Measurements from ENCODE around the gene EIF4ENIF1.
"Not testable (repeated sequence)": the region's sequence is repeated elsewhere in the genome, so short reads cannot be mapped to it uniquely, and the experiment has no call there.

The EIF4ENIF1 gene, protein sequence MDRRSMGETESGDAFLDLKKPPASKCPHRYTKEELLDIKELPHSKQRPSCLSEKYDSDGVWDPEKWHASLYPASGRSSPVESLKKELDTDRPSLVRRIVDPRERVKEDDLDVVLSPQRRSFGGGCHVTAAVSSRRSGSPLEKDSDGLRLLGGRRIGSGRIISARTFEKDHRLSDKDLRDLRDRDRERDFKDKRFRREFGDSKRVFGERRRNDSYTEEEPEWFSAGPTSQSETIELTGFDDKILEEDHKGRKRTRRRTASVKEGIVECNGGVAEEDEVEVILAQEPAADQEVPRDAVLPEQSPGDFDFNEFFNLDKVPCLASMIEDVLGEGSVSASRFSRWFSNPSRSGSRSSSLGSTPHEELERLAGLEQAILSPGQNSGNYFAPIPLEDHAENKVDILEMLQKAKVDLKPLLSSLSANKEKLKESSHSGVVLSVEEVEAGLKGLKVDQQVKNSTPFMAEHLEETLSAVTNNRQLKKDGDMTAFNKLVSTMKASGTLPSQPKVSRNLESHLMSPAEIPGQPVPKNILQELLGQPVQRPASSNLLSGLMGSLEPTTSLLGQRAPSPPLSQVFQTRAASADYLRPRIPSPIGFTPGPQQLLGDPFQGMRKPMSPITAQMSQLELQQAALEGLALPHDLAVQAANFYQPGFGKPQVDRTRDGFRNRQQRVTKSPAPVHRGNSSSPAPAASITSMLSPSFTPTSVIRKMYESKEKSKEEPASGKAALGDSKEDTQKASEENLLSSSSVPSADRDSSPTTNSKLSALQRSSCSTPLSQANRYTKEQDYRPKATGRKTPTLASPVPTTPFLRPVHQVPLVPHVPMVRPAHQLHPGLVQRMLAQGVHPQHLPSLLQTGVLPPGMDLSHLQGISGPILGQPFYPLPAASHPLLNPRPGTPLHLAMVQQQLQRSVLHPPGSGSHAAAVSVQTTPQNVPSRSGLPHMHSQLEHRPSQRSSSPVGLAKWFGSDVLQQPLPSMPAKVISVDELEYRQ

DNA sequence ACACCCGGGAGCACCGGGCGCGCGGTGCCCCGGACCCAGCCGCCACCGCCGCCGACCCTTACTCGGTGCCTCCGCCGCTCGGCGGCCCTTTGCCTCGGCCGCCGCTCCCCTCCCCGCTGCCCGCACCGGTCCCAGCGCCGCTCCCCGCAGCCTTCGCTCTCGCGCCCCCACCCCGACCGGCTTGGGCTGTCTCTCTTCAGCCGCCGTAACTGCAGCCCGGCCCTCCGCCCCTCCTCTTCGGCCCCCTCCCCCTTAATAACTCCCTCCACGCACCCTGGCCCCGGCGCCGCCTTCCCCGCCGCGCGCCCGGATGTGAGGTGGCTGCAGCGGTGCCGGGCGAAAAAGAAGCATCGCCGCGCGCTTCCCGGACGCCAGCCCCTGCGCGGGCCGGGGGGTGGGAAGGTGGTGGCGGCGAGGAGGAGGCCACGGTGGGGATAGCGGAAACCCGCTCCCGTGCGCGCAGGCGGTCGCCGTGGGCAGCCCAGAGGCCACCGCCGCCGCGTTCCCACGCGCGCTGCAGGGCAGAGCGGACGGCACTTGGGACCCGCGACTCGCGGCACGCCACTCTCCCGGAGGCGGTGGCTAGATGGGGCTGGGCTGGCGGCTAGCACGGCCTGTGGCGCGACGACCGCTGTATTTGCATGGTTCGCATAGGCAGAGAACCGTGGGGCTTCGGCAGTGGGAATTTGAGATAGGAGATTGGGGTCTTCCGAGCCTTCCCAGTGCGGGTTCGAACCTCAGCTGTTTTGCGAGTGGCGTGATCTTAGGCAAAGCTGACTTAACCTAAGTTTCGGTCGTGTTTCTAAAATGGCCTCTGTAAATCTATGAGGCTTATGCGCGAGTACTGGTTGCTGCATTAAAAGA lies at the start of gene EIF4ENIF1:
TSS of gene EIF4ENIF1 (minus strand) at position 211 of the 864 bp plus-strand sequence. CDS start 1,124 bp downstream, outside the sequence.
- DNase-seq: peak; percentile 90

DNA sequence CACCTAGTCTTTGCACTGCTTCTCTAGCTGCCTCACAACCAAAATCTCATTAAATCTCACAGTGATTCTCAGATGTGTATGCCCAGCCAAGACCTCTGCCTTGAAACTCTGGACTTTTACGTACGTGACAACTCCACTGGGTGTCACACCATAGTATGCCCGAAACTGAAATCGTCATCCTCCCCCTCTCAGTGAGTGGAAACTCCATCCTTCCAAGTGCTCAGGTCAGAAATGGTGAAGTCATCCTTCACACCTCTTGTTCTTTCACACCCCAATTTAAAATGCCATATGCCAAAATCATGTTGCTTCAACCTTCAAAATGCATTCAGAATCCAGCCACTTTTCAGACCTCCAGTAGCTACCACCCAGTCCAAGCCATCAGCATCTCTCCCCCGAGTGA lies 49.2 kb upstream of the EIF4ENIF1 start:
- DNase-seq: peak; percentile 83

DNA sequence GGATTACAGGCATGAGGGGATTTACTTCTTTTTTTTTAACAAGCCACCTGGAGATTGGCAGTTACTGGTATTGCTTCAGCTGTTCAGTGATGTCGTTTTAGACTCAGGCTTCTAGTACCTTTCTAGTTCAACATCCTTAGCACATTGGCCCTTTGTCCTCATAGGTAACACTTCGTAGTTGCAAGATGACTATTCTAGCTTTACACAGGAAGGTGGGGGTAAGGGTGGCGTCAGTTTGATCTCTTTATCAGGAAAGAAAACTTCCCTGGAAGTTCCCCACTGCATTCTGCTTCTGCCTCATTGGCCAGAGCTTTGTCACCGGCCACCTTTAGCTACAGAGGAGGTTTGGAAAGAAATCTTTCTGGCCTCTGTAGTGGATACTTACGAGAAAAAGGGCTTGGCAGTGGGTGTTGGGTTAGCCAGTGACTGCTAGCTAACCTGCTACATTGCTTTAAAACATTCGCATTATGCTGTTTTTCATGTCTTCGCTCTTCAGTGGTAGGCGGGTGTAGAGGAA lies 47.4 kb upstream of the EIF4ENIF1 start:
- DNase-seq: peak; percentile 91

DNA sequence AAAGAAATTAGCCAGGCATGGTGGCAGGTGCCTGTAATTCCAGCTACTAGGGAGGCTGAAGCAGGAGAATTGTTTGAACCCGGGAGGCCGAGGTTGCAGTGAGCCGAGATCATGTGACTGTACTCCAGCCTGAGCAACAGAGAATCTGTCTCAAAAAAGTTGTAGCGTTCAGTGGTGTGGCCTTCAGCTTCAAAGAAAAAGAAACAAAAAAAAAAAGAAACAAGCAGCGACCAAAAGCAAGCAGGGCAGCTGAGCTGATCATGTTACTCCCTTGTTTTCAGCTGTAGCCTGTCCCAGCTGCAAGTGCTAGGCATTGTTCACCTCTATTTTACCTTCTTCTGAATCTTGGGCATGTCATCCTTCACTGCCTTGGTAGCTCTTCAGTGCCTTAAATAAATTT lies 43.7 kb upstream of the EIF4ENIF1 start:
- no peak for DNase-seq

DNA sequence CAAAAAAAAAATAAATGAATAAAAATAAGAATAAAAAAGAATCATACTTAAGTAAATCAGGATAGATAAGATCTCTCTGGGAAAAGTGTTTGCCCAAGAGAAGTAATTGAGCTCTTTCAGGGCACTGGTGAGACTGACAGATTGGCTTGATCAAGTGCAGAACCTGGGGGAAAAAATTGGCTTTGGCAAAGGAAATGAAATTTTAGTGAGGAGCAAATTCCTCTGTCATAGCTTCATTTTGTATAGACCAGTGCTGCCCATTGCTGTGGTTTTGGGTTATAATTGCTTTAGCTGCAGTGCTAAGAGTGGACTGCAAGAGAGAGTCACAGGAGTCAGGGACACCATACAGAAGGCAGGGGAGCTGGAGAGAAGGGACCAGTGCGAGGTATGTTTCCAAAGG lies 42.4 kb upstream of the EIF4ENIF1 start:
- DNase-seq: no peak

DNA sequence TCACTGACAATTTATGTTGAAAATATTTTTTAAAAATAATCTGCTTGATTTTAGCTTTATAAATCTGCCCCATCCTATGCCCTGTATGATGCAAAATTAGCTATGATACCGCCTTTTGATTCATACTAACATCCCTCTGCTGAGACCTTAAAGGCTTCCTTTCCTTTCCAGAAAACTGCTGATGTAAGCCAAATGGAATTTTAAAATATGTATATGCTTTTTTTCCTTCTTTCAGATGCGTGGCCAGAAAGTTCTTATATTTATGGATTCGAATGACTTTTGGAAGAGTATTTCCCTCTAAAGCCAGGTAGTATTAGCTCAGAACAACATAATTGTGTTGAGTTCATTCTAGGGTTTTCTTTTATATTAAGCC lies 41.2 kb upstream of the EIF4ENIF1 start:
- no peak for DNase-seq

DNA sequence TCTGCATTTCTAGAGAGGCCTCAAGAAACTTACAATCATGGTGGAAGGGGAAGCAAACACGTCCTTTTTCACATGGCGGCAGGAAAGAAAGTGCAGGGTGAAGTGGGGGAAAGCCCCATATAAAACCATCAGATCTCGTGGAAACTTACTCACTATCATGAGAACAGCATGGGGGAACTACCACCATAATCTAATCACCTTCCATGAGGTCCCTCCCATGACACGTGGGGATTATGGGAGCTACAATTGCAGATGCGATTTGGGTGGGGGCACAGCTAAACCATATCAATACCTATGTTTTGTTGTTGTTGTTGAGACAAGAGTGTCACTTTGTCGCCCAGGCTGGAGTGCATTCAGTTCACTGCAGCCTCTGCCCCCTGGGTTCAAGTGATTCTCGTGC lies 36.6 kb upstream of the EIF4ENIF1 start:
- peak; percentile 65 for DNase-seq

DNA sequence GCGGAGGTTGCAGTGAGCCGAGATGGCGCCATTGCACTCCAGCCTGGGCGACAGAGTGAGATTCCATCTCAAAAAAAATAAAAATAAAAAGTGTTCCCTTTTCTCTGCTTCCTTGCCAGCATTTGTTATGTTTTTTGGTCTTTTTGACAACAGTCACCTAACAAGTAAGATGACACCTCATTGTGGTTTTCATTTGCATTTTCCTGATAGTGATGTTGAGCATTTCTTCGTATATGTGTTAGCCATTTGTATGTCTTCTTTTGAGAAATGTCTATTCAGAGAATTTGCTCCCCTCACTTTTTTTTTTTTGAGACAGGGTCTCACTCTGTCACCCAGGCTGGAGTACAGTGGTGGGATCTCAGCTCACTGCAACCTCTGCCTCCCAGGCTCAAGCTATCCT lies 34.5 kb upstream of the EIF4ENIF1 start:
- DNase-seq: peak; percentile 65

DNA sequence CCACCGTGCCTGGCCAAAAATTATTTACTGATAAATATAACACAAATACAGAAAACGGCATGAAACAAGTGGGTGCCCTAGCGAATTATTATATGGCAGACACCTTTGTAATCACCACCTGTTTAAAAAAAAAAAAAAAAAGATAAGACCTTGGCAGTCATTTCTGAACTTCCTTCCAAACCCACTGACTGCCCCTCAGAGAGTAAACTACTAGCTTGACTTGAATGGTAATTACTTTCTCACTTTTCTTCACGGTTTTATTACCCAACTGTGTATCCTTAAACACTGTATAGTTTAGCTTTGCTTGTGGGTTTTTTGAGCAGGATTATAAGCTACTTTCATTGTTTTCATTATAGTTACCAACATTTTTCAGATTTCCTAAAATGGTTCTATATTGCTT lies 30.4 kb upstream of the EIF4ENIF1 start:
- DNase-seq: peak; percentile 52

DNA sequence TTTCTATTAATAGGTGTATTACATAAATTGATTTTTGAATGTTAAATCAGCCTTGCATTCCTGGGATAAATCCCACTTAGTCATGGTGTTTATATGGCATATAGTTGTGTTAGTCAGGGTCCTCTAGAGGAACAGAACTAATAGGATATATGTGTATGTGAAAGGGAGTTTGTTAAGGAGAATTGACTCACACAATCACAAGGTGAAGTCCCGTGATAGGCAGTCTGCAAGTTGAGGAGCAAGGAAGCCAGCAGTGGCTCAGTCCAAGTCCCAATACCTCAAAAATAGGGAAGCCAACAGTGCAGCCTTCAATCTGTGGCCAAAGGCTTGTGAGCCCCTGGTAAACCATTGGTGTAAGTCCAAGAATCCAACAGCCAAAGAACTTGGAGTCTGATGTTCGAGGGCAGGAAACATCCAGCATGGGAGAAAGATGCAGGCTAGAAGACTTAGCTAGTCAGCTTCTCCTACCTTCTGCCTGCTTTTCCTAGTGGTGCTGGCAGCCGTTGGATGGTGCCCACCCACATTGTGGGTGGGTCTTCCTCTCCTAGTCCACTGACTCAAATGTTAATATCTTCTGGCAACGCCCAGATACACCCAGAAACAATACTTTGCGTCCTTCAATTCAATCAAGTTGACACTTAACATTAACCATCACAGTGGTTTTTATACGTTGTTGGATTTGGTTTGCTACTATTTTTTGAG lies 19.6 kb upstream of the EIF4ENIF1 start:
- no peak for DNase-seq

DNA sequence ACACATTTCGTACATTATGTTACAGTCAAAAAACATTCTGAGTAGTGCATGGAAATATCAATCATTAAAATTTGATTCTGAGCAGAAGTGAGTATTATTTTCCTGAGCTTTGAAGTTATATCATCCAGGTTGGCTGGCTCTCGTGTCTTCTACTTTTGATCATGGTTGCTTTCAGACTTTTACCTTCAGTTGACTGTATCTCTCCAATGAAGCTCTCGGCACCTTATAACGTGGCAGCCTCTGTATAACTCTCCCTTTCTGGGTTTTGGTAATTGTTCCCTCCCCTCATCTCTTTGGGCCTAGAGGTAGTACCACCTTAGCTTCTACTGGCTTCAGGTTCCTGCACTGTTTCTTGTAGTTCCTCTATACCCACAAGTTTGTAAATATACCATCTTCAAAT lies 18.9 kb upstream of the EIF4ENIF1 start:
- no peak for DNase-seq

DNA sequence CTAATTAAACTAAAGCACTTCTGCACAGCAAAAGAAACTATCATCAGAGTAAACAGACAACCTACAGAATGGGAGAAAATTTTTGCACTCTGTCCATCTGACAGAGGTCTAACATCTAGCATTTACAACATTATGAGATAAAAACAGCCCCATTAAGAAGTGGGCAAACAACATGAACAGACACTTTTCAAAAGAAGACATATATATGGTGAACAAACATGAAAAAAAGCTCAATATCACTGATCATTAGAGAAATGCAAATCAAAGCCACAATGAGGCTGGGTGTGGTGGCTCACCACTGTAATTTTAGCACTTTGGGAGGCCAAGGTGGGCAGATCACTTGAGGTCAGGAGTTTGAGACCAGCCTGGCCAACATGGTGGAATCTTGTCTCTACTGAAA lies 17.9 kb upstream of the EIF4ENIF1 start:
- not testable (repeated sequence) for DNase-seq

DNA sequence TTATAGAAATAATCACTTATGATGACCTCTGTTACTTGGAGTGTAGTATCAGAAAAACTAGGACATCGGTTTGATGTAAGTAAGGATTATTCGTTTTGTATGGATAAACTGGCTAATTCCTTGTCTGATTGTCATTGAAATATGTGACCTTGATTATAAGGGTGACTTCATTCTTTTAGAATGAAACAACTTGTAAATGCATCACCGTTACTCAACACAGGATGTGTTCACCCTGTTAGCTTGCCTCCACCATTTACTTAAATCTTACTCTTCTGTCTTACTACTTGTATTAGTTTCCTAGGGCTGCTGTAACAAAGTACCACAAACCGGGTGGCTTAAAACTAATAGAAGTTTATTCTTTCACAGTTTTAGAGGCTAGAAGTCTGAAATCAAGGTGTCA lies 14.6 kb upstream of the EIF4ENIF1 start:
- no peak for DNase-seq

DNA sequence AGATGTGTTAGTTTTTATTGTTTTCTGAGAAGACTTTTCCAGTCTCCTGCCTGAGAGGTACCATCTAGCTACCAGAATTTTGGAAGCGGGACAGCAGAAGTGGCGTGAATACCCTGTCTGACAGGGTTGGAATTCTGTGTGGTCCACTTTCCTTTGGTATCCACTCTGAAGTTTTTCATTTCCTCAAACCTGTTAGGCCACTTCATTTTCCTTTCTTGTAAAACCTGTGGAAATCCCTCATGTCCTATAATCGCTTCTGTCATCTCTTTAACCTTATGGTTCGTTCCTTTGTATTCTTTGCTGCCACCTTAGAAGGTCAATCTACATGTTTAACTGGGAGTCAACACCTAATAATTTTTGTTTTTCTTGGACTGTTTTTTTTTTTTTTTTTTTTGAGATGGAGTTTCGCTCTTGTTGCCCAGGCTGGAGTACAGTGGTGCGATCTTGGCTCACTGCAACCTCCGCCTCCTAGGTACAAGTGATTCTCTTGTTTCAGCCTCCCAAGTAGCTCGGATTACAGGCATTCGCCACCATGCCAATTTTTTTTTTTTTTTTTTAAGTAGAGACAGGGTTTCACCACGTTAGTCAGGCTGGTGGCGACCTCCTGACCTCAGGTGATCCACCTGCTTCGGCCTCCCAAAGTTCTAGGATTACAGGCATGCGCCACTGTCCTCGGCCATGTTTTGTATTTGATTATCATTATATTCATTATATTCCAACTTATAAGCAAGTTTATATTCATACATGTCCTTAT lies 13.7 kb upstream of the EIF4ENIF1 start:
- no peak for DNase-seq

DNA sequence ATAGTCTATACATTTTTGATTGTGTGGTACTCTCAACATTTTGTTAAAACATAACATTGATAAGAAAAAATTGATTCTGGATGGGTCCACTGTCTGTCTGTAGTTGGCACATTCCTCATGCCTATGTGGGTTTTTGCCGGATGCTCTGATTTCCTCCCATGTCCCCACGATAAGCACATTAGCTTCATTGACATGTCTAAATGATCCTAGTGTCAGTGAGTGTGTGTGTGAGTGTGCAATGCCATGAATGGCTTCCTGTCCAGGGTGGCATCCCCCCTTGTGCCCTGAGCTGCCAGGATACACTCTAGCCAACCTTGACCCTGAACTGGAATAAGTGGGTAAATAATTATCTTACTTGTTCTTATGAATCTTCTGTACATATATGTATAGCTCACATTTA lies 12.1 kb upstream of the EIF4ENIF1 start:
- no peak for DNase-seq

DNA sequence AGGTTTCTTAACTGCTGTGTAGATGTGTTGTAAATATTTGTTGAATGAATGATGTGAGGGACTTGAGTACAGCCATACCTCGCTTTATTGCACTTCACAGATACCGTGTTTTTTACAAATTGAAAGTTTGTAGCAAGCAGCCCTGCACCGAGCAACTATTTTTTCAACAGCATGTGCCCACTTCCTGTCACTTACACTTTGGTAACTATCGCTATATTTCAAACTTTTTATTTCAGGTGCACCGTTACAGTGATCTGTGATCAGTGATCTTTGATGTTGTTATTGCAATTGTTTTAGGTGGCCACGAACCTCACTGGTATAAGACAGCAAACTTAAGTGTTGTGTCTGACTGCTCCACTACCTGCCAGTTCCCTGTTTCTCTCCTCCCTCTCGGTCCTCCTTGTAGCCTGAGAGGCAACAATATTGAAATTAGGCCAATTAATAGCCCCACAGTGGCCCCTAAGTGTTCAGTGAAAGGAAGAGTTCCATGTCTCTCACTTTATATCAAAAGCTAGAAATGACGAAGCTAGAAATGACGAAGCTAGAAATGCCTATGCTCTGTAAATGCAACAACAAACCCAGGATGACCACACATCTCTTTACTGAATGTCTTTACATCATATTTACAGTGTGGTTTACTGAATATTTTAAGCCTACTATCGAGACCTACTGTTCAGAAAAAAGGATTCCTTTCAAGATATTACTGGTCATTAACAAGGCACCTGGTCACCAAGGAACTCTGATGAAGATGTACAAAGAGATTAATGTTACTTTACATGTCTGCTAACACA lies 7.7 kb upstream of the EIF4ENIF1 start:
- peak; percentile 74 for DNase-seq

DNA sequence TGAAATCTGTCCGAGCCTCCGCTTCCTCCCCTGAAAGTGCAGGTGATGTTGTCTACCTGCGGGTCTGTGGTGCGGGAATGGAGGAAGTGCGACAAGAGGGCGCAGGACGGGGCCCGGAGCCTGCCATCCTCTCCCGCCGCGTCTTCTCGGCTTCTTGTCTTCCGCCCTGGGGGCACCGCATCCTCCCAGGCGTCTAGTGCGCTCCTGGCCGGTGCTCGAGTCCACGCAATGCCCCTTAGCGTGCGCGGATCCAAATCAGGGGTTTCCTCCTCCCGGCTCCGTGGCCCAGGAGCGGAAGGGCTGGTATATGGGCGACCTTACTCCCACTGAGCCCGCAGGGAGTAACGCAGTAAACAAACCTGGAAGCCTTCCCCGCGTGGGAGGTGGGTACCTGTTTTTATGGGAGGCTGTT lies 7.1 kb upstream of the EIF4ENIF1 start:
- peak; percentile 54 for DNase-seq

DNA sequence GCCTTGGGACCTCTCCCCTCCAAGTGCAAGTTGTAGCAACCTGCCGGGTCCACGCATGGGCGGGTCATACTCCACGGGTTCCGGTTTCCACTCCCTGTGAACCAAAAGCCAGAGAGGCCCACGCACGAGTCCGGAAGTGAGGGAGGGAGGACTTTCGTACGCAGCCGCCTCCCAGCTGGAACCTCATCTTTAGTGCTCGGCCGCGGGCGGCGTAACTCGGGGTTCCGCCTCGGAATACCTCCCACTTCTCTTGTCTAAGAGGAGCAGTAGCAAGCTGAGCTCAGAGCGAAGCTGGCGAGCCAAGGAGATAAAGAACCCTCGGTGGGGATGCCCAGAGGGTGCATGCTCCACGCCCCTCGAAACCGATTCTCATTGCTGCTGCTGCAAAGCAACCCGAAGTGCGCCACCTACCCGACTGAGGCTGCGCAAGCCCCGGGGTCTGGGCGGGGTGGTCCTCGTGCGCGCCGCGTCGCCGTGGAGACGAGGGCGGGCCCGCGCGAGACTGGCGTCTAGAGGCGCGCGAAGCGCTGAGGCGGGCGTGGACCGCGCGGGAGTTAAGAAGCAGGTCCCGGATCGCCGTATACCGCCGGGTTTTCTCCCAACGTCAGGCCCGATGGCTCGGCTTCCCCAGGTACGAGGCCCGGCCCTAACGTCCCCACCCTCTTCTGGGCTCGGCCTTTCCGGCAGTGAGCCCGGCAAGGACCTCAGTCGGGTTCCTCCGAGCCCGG lies 6.5 kb upstream of the EIF4ENIF1 start, which contains the start of gene SFI1:
TSS of gene SFI1 (plus strand) at position 530 of the 728 bp plus-strand sequence. CDS start 11,749 bp downstream, outside the sequence.
- DNase-seq: peak; percentile 96

DNA sequence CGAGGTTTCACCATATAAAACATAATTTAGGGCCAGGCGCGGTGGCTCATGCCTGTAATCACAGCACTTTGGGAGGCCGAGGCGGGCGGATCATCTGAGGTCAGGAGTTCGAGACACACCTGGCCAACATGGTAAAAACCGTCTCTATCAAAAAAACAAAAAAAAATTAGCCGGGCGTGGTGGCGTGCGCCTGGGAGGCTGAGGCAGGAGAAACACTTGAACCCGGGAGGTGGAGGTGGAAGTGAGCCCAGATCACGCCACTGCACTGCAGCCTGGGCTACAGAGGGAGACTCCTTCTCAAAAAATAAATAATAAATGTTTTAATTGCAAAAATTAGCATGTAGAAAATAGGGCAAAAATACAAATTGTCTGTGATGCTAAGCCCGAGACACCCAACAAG lies 5.7 kb upstream of the EIF4ENIF1 start:
- DNase-seq: no peak
